Measurements from ENCODE around the gene AHI1. TPM values are rescaled to one million over a fixed set of nuclear protein-coding genes. Genes with fewer than 3 reads are reported as not detected.

AHI1 gene
- total RNA-seq, 1 experiment from 2014 or later = 11.9 TPM

DNA sequence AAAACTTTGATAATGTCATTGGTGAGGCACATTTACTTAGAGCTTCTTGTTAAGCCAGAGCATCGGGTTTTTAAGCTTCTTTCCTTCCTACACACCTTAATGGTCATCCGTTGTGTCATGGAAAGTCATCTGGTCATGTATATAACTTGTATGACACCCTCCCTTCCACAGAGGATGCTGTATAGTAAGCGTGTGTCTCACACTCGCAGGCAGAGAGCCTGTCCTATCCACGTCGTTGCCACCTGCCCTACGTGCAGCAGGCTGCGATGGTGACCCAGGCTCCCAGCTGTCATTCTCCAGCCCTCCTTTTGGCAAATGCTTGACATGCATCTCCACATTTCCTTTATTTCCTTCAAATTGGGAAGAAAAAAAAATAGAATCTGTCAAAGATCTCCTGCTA lies 230.9 kb downstream of the AHI1 start:
- DNase-seq (ENCODE audit: low read depth) = no peak

DNA sequence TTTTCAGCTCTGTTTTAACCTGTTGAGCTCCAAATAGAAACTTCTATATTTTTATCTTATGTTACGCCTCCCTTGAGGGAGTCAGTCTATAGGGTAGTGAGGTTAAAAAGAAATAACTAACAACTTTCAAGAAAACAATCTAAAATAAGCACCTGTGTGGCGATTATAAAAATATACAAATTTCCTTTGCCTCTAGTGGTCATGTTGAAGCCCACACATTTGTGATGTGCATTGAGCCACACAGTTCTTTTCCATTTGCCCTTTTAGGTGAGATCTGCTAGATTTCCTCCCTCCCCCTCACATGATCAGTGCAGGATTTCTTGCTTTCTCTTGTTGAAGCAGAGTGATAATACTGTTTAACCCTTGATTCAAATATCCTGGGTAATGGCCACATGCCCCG lies 232.3 kb downstream of the AHI1 start:
- DNase-seq (ENCODE audit: low read depth) = no peak

DNA sequence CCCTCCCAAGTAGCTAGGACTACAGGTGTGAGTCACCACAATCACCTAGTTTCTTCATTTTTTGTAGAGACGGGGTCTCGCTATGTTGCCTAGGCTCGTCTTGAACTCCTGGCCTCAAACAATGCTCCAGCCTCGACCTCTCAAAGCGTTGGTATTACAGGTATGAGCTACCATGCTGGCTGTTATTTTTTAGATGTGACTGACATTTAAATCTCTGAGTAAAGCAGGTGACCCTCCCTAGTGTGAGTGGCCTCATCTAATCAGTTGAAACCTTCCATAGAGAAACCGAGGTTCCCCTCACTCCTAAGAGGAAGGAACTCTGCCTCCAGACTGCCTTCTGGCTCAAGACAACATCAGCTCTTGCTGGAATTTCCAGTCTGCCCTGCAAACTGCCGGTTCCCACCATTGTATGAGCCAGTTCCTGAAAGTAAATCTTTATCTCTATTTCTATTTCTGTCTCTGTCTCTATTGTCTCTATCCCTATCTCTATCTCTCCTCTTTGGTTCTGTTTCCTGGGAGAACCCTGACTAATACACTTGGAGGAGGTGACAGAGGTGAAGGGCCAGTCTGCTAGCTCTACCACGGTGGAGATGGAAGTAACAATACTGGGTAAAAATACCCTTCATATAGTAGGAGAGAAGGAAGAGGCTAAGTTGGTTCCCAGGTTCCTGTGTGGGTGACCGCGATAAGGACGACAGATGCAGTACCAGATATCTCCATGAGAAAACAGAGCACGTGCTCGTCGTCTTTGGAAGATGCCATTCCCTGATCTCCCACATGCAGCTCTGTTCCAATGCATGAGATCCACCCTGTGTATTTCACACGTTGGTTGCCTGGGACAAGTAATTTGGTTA lies 235.4 kb downstream of the AHI1 start:
- no peak for DNase-seq (ENCODE audit: low read depth)

DNA sequence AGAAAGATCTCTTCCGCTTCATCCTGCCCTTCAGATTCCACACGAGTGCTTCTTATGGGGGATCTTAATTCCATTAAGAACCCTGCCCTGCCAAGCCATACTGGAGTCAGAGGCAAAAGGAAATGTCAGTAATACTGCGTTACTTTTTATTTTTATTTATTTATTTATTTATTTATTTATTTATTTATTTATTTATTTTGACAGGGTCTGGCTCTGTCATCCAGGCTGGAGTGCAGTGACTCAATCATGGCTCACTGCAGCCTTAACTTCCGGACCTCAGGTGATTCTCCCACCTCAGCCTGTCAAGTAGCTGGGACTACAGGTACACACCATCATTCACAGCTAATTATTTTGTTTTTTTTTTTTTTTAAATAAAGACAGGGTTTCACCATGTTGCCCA lies 236.9 kb downstream of the AHI1 start:
- no peak for DNase-seq (ENCODE audit: low read depth)

DNA sequence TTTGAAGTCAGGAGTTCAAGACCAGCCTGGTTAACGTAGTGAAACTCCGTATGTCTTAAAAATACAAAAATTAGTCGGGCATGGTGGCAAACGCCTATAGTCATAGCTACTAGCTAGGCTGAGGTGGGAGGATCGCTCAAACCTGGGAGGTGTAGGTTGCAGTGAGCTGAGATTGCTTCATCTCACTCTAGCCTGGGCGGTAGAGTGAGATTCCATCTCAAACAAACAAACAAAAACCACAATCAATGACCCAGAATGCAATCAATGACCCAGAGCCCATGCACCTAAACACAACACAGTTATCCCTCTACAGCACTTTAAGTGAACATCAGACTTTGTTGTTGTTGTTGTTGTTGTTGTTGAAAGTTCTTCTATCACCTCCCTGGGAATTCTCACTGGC lies 238.6 kb downstream of the AHI1 start:
- peak; percentile 54 for DNase-seq (ENCODE audit: low read depth)

DNA sequence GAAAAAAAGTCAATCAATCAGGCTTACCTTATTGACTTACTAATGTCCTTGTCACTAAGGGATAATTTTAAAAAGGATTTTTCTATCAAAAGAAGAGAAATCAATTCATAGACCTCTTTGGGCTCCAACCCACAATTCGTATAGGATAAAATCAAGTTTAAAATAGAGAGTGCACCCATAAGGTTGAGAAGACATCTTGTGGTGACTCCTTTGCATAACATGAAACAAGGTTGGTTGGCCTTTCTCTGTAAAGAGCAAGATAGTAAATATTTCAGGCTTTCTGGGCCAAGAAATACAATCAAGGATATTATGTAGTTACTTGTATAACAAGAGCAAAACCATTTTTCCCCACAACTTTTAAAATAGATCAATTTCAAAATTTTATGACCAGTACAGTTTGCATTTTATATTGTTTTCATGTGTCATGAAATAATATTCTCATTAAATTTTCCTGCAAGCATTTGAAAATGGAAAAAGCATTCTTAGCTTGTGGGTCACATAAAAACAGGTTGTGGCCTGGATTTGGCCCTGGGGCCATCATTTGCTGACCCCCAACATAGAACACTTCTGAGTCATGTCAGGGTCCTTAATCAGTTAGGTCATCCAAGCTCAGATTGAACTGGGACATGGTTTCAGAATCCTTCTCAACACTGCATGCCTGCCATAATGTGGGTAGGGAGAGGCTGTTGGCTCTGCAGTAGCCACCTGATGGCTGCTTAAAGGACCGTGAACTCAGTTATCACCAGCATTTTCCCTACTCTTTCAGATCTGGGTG lies 239.7 kb downstream of the AHI1 start:
- peak; percentile 75 for DNase-seq (ENCODE audit: low read depth)

DNA sequence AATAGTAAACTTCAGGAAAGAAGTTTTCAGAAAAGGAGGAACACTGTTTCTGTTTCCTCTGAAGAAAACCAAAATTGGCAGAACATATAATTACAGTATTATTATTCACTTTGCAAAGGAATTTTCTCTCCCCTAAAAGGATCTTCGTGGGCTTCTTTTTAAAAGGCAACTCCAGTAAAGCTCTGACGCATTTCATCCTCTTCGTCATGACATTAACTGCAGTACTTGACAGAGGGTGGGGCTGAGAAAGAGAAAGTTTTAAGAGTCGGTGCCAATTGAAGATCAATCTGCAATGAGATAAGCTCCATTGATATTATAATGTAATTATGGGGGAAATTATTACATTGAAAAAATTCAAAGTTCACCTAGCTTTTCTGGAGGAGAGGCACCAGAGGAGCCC lies 240.7 kb downstream of the AHI1 start:
- DNase-seq (ENCODE audit: low read depth) = no peak

DNA sequence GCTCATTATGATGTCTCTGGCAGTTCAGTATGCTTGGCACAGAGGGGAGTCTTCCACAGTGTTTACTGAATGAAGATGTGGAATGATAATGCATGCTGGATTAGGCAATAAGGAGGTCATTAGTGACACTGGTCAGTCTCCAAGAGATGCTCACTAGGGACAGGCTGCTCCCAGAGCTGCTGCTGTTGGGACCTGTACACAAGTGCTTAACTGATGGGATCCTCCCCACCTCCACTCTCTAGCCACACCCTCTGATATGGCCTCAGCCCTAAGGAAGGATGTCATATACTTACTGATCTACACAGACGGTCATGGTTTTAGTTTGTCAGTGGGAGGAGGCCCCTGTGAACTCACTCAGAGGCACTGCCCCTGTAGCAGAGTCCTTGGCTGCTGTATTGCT lies 243.1 kb downstream of the AHI1 start:
- DNase-seq (ENCODE audit: low read depth) = no peak

DNA sequence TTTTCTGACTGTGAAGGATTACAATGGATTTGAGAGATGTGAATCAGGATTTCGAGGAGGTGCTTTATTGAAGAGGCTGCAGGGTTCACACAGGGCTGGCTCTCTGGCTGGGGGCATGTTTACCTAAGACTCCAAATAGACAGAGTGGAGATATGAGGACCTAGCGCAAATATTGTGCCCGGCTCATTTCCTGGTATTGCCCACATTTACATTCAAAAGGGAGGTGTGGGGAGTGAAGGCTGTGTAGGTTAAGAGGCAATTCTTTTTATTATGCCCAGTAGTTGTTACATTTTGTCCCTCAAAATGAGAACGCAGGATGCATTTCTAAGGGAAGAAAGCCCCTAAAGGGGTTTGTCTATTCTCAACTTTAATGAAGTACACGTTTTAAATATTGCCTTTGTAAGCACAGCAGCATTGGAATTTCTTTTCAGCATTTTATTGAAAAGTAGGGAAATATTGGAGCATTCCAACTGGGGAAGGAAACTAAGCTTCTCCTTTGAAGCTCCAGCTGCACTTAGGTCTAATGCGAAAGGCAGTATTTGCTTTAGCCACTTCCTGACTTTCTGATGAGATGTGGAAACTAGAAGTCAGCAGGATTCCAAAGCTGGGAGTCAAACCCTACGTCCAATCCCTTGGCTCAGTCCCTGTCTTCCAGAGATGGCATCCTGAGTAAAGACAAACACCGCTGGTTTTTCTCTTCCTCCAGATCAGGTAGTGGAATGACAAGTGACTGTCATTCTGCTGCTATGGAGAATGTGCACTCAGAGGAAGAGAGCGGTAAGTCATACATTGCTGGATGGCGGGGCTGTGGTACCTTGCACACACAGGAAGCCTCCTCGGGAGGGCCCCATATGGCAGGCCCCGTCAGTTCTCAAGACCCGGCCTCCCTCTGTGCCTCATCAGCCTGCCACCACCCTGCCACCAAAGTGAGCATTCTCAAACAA lies 245.8 kb downstream of the AHI1 start:
- DNase-seq (ENCODE audit: low read depth) = peak; percentile 47

DNA sequence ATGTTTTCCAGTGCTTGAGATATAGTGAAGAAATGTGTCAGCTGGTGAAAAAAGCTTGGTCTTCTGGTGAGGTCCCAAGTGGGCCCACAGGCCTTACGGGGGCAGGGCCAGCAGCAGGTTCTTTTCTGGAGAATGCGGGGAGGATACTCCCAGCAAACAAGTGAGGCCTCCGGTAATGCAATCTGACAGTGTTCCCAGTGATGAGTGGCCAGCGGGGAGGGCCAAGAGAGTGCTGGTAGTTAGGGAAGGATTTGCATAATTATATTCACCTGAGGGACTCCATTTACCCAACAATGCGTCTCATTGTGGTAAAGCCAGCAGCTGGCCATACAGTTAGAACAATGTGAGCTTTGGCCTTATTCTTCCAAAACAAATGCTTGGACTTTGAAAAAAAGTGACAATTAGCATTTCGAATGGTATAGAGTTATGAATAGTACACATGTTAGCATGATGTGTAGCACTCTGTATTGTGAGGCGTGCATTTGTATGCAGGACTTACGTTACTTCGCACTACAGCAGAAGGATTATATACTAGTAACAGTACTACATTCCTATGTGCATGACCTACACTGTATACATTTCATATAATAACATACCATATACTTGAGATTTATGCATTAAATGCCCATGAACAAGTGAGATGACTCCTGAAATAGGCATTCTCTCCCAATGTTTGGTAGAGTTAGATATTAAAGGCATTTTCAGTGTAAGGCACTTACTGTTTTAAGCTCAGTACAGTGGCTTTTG lies 246.6 kb downstream of the AHI1 start:
- DNase-seq (ENCODE audit: low read depth) = no peak

DNA sequence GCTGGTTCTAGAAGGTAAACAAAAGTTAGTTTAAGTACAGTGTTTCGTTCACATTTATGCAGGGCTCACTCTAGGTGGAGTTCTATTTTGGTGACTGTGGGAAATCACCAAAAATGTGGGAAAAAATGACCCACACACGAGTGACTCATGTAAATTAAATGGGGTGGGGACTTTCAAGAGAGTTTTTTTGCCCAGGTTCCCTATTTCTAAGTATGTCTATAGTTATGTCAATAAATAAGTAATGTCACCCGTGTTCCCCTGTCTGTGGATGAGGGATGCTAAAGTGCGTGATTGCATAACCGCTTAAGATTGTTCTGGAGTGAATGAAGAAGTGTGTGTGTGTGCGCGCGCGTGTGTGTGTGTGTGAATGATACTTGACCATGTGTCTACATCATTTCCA lies 247.3 kb downstream of the AHI1 start:
- peak; percentile 33 for DNase-seq (ENCODE audit: low read depth)

DNA sequence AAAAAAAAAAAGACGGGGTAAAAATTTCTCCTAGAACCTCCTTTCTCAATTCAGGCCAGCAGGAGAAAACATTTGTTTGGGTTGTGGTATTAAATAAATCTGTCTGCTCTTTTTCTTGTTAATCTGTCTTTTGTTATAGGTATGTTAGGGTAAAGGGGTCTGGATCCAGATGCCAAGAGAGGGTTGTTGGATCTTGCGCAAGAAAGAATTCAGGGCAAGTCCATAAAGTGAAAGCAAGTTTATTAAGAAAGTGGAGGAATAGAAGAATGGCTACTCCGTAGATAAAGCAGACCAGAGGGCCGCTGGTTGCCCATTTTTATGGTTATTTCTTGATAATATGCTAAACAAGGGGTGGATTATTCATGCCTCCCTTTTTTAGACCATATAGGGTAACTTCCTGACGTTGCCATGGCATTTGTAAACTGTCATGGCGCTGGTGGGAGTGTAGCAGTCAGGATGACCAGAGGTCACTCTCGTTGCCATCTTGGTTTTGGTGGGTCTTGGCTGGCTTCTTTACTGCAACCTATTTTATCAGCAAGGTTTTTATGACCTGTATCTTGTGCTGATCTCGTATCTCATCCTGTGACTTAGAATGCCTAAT lies 251.0 kb downstream of the AHI1 start:
- DNase-seq (ENCODE audit: low read depth) = peak; percentile 31

DNA sequence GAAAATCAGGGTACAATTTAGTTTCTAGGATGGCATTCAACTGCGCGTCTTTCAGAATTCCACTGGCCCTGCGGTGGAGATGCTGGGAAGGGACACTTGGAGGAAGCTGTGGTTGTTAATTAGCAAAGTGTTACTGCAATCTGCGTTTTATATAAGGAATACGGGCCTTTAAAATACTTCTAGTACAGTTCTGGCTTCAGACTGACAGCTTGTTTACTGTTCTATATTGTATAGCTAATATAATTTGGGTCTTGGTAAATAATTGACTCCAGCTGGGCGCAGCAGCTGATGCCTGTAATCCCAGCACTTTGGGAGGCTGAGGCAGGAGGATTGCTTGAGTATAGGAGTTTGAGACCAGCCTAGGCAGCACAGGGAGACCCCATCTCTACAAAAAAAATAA lies 252.7 kb downstream of the AHI1 start:
- no peak for DNase-seq (ENCODE audit: low read depth)

DNA sequence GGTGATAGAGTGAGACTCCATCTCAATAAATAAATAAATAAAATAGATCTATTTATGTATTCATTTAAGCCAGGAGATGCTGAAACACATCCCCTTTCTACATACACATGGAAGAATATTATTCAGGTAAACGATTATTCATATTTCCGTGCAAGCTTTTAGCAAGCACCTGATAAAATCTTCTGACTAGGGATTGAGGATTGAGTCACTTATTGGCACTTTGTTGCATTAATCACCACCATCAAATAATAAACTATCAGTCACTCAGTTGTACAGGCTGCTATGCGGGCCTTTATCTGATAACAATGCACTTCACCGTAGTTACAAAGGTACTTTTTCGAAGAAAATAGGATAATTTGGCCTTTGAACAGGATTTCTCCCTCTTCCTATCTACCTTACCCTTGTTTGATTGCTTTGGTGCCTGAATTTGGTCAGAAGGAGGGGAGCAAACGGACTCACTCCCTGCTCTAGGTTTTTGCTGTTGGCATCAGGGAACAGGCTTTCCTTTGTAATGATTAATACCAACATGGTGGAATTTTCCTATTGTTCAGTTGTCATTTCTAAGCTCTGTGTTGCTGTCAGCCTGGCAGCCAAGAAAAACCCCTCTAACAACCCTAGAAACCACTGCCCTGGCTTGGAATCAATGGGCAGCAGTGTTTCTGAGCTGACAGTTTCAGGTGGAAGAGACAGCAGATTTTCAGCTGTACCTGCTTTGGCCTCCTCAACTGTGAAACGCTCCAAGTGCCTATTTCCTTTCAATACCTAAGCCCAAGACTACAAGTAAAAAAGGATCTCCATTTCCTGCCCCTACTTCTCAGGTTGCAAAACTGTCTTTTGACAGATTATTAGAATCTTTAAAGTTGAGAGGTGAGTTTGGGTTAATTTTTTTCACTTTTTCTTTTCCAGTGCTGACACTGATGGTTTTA lies 253.4 kb downstream of the AHI1 start:
- DNase-seq (ENCODE audit: low read depth) = peak; percentile 52

DNA sequence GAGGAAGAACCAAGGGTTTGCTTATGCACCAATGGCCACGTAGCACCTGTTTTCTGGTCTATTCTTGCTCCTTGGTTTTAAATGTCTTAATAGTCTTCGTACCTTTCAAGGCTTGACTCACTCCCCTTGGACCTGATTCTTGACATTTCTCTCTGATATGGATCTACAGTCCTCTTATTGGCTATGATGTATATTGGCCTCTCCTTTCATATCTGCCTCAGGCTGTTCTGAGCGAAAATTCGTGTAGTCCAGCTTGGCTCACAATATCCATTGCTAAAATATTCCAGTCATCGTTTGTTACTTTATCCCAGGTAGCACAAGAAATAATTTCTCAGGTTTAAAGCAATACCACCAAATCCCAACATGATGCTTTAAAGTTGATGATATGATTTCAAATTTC lies 256.8 kb downstream of the AHI1 start:
- no peak for DNase-seq (ENCODE audit: low read depth)

DNA sequence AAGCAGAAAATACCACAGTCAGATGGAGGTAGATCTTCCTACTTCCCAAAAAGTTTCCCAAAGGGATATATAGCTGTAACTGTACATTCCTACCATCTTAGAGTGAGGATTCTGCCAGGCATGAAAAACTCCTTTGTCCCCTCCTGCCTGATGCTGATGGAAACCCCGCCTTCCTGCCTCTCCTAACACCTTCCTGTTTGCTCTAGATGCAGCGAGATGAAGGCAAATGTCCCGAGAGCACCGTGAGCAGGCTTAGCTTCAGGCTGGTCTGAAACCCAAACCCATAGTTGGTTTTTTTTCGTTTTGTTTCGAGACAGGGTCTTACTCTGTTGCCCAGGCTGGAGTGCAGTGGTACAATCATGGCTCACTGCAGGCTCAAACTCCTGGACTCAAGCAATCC lies 260.8 kb downstream of the AHI1 start:
- no peak for DNase-seq (ENCODE audit: low read depth)

DNA sequence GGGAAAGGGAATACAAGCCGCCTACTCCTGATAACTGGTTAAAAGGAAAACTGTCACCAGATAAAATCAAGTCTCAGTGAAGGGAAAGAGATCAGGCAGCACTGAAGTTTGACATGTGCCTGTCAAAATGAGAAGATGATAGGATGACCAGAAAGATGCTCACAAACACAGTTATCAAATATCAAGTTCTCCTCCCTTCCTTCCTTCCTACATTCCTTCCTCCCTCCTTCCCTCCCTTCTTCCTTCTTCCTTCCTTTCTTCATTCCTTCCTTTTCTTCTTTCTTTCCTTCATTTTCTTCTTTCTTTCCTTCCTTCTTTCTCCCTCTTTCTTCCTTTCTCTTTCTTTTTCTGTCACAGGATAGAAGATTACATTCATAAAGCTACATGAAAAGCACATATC lies 261.2 kb downstream of the AHI1 start:
- DNase-seq (ENCODE audit: low read depth) = no peak

DNA sequence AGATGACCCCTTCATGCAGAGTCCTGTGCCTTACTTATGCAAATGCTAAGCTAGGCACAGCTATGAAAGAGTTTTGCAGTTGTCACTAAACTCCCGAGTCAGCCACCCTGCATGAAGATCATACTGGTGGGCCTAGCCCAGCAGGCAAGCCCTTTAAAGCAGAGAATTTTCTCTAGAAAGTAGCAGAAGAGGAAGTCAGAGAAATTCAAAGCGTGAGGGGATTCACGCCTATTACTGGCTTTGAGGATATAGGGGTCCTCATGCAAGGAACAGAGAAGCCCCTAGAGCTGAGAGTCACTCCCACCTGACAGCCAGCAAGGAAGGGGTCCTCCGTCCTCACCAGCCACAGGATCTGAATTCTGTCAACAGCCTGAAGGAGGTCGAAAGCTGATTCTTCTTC lies 261.8 kb downstream of the AHI1 start:
- DNase-seq (ENCODE audit: low read depth) = no peak

DNA sequence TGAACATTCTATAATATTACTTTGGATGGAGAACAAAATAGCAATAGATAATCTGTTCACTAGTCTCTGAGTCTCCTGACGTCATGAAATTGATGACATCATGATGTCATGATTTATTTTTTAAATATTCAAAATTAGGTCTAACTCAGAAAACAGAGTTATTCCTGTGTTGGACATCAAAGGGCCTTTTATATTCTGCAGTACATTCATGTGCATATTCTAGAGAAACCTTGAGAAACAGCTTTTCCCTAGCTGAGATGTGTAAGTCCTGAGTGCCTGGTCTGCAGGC lies 263.1 kb downstream of the AHI1 start:
- DNase-seq (ENCODE audit: low read depth) = no peak

Data from M059J (cell line).